GM12801 (cell line): ENCODE measurements around the gene NAT8L.

Experiments used
- CTCF ChIP-seq: IDR thresholded peaks from one replicate; pipeline ENCODE4 v1.5.1; 2011; ENCODE audit warnings: control low read depth; ENCODE audit not compliant: insufficient read length; ENCODE audit errors: extremely low read depth

Gene NAT8L

GRCh38 chr4:2090642-2091041 lies 31.5 kb downstream of the NAT8L start:
- no peak for TF ChIP-seq CTCF

GRCh38 chr4:2091990-2092668 lies 33.0 kb downstream of the NAT8L start:
- no peak for TF ChIP-seq CTCF

- TF ChIP-seq CTCF, result no peak
Measured at GRCh38 chr4:2092669-2093053, 33.5 kb downstream of the NAT8L start.

- TF ChIP-seq CTCF, result no peak
Measured at GRCh38 chr4:2093265-2093664, 34.1 kb downstream of the NAT8L start.

- no peak for TF ChIP-seq CTCF
Measured at GRCh38 chr4:2094545-2094944, 35.4 kb downstream of the NAT8L start.

- TF ChIP-seq CTCF, result no peak
Measured at GRCh38 chr4:2095236-2096072, 36.3 kb downstream of the NAT8L start.

GRCh38 chr4:2096073-2096609 lies 37.0 kb downstream of the NAT8L start:
- TF ChIP-seq CTCF, result no peak
